Peyer's patch (tissue), 4 donors: ENCODE data around the gene THOC5. TPM values are rescaled to one million over a fixed set of nuclear protein-coding genes. Genes with fewer than 3 reads are reported as not detected.
"Not testable (repeated sequence)": the region's sequence is repeated elsewhere in the genome, so short reads cannot be mapped to it uniquely, and the experiment has no call there.

Experiments used
- DNase-seq, 3 donors: peaks; one replicate each; pipeline ENCODE4 v3.0.0-alpha.2; 2017 to 2019
- H3K27ac ChIP-seq, 4 donors: fragments of 200-600 bp; sonication (generic); one replicate each; pipeline ENCODE4 v1.5.1; 2016 to 2019
- H3K27me3 ChIP-seq, 2 donors: fragments of 200-600 bp; sonication (generic); one replicate each; pipeline ENCODE4 v1.5.1; 2019
- H3K36me3 ChIP-seq, 3 donors: fragments of 200-600 bp; sonication (generic); one replicate each; pipeline ENCODE4 v1.5.1; 2016 to 2019
- H3K4me1 ChIP-seq, 4 donors: fragments of 200-600 bp; sonication (generic); one replicate each; pipeline ENCODE4 v1.5.1; 2016 to 2019
- H3K4me3 ChIP-seq, 4 donors: fragments of 200-600 bp; sonication (generic); 1 replicate in 3 of 4; 2 replicates in 1 of 4; pipeline ENCODE4 v1.5.1; 2016 to 2019; ENCODE audit warnings: mild to moderate bottlenecking in 1 of 4
- H3K9me3 ChIP-seq, 4 donors: fragments of 200-600 bp; sonication (generic); one replicate each; pipeline ENCODE4 v1.5.1; 2016 to 2019; ENCODE audit warnings: mild to moderate bottlenecking in 1 of 4
- POLR2A ChIP-seq, 2 donors: fragments of 450-650 bp; IDR thresholded peaks; one replicate each; pipeline ENCODE4 v1.5.1; 2017; ENCODE audit warnings: antibody characterized with exemption in 2 of 2, mild to moderate bottlenecking in 2 of 2, moderate library complexity in 2 of 2
- total RNA-seq, 4 donors: library from RNA; depleted of rRNA; stranded (reverse); fragments of >200 nt; gene quantifications; one replicate each; pipeline ENCODE4 v1.1.0, GENCODE V29; 2016
- TF ChIP-seq, protein P1 (sequence below), 6 experiments: fragments of 450-650 bp in 4 of 6; fragments of 200-600 bp in 2 of 6; sonication (generic) in 1 of 6; IDR thresholded peaks; one replicate each; pipeline ENCODE4 v1.5.1; 2017 to 2019; ENCODE audit warnings: antibody characterized with exemption in 6 of 6, mild to moderate bottlenecking in 3 of 6, moderate library complexity in 1 of 6

Gene THOC5
- total RNA-seq, 4 donors from 2014 or later = 33.3 to 191 (median 37.3) TPM

DNA sequence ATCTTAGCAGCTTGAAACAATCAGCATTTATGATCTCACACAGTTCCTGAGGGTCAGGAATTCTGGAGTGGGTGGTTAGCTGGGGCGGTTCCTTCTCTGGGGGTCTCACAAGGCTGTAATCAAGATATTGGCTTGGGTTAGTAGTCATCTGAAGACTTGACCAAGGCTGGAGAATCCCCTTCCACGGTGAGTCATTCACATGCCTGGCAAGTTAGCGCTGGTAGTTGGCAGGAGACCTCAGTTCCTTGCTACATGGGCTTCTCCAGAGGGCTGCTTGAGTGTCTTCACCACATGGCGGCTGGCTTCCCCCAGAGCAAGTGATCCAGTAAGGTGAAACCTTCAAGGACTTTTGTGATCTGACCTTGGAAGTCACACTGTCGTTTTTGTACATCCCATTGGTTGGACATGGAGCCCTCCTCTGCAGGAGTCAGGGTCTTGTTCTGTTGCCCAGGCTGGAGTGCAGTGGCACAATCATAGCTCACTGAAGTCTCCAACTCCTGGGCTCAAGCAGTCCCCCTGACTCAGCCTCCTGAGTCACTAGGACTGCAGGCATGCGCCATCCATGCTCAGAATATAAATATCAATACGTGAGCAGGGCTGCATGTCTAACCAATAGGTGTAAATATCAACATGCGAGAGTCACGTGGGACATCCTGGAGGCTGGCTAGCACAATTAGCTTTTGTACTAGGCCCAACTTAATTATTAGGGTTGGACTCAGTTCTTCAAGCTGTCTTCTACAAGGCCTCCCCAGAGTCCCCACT is 34.6 kb upstream of the THOC5 start:
- DNase-seq = no peak
- Histone ChIP-seq H3K27ac (no peak overlapping the region), H3K9me3 (no peaks in the 10 kb centered on the region), H3K27me3 (no peaks in the 10 kb centered on the region), H3K4me1 (no peaks in the 10 kb centered on the region), H3K4me3 (no peak overlapping the region), H3K36me3 (no peaks in the 10 kb centered on the region)
- TF ChIP-seq POLR2A (IDR thresholded peaks at IDR 0.05) = no peak
- TF ChIP-seq, protein P1, sequence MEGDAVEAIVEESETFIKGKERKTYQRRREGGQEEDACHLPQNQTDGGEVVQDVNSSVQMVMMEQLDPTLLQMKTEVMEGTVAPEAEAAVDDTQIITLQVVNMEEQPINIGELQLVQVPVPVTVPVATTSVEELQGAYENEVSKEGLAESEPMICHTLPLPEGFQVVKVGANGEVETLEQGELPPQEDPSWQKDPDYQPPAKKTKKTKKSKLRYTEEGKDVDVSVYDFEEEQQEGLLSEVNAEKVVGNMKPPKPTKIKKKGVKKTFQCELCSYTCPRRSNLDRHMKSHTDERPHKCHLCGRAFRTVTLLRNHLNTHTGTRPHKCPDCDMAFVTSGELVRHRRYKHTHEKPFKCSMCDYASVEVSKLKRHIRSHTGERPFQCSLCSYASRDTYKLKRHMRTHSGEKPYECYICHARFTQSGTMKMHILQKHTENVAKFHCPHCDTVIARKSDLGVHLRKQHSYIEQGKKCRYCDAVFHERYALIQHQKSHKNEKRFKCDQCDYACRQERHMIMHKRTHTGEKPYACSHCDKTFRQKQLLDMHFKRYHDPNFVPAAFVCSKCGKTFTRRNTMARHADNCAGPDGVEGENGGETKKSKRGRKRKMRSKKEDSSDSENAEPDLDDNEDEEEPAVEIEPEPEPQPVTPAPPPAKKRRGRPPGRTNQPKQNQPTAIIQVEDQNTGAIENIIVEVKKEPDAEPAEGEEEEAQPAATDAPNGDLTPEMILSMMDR (IDR thresholded peaks at IDR 0.05) = no peak

DNA sequence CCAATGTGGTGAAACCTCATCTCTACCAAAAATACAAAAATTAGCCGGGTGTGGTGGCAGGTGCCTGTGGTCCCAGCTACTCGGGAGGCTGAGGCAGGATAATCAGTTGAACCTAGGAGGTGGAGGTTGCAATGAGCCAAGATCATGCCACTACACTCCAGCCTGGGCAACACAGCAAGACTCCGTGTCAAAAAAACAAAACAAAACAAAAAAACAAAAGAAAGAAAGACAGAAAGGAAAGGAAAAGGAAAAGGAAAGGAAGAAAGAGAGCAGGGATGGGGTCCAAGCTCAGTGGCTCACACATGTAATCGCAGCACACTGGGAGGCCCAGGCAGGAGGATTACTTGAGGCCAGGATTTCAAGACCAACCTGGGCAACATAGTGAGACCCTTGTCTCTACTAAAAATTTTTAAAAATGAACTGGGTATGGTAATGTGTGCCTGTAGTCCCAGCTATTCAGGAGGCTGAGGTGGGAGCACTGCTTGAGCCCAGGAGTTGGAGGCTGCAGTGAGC is 32.7 kb upstream of the THOC5 start:
- H3K36me3 ChIP-seq, H3K27me3 ChIP-seq, H3K27ac ChIP-seq, H3K9me3 ChIP-seq, H3K4me1 ChIP-seq, H3K4me3 ChIP-seq, DNase-seq: not testable (repeated sequence)

DNA sequence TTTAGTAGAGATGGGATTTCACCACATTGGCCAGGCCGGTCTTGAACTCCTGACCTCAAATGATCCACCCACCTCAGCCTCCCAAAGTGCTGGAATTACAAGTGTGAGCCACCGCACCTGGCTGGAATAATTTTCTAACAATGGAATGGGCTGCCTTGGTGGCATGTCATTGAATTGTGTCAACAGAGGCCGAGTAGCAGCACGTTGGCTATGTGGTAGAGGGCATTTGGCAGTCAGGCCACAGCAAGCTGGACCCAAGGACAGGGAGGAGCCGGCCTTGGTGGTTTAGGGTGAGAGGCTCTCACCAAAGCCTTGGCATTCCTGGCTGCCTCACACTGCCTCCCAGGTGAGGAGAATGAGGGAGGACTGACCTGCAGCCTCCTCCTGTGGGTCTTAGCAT is 31.4 kb upstream of the THOC5 start:
- Histone ChIP-seq H3K27me3 (no peaks in the 10 kb centered on the region), H3K36me3 (no peaks in the 10 kb centered on the region), H3K27ac (no peak overlapping the region), H3K4me1 (peaks cover 0 to 6% (median 1%) of the 10 kb centered on the region in 4 donors), H3K4me3 (no peak overlapping the region), H3K9me3 (no peaks in the 10 kb centered on the region)
- TF ChIP-seq, protein P1 (IDR thresholded peaks at IDR 0.05) = no peak
- TF ChIP-seq POLR2A (IDR thresholded peaks at IDR 0.05) = no peak
- DNase-seq = no peak

DNA sequence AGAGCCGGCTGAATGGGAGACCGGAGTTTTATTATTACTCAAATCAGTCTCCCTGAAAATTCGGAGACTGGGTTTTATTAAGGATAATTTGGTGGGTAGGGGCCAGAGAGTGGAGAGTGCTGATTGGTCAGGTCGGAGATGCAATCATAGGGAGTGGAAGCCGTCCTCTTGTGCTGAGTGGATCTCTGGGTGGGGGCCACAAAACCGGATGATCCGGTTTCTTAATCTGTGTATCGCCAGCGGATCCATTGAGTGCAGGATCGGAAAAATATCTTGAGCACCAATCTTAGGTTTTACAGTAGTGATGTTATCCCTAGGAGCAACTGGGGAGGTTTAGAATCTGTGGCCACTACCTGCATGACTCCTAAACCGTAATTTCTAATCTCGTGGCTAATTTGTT is 28.2 kb upstream of the THOC5 start:
- H3K9me3 ChIP-seq = no peaks in the 10 kb centered on the region
- H3K27ac ChIP-seq = peak overlapping the region in 2 of 4 donors; percentile 1 to 65
- no peaks in the 10 kb centered on the region for H3K36me3 ChIP-seq
- peak in 1 of 3 donors; percentile 55 for DNase-seq
- no peaks in the 10 kb centered on the region for H3K27me3 ChIP-seq
- H3K4me1 ChIP-seq = peaks cover 0 to 7% (median 1%) of the 10 kb centered on the region in 4 donors
- H3K4me3 ChIP-seq = peak overlapping the region in 3 of 4 donors; percentile 68 to 72 (median 71)
- TF ChIP-seq, protein P1 (IDR thresholded peaks at IDR 0.05) = no peak
- TF ChIP-seq POLR2A (IDR thresholded peaks at IDR 0.05) = no peak

DNA sequence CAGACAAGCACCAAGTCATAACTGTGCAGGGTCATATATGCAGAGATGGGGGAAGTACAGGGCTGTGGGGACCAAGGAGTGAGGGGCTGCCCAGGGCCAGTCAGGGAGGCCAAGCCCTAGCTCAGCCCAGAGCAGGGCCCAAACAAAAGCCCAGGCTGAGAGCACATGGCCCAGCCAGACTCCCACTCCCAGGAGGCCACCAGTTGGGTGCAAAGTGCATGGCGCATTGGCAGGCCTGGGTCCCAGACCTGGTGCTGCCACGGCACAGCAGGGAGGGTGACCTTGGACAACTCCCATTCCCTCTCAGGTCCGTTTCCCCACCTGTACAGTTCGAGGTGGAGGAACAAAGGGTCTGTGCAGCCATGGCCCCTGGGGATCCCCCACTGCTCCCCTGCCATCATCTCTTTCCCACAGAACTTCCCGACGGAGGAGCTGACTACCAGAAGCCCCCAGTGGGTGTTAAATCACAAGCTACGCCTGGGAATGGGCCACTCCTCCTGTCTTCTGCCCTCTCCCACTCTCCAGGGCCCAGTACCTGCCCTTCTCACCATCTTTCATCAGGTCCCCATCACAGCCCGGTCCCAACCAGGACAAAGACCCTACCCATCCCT is 26.7 kb upstream of the THOC5 start:
- Histone ChIP-seq H3K27me3 (no peaks in the 10 kb centered on the region), H3K4me3 (peak overlapping the region; percentile 68 to 78 (median 72)), H3K36me3 (no peaks in the 10 kb centered on the region), H3K9me3 (no peaks in the 10 kb centered on the region), H3K27ac (peak overlapping the region; percentile 41 to 84 (median 64)), H3K4me1 (peaks cover 0 to 7% (median 1%) of the 10 kb centered on the region in 4 donors)
- peak in 1 of 3 donors; percentile 59 for DNase-seq
- TF ChIP-seq POLR2A (IDR thresholded peaks at IDR 0.05) = no peak
- TF ChIP-seq, protein P1 (IDR thresholded peaks at IDR 0.05) = no peak
